ENCODE data around the gene COL18A1.

COL18A1 gene

DNA sequence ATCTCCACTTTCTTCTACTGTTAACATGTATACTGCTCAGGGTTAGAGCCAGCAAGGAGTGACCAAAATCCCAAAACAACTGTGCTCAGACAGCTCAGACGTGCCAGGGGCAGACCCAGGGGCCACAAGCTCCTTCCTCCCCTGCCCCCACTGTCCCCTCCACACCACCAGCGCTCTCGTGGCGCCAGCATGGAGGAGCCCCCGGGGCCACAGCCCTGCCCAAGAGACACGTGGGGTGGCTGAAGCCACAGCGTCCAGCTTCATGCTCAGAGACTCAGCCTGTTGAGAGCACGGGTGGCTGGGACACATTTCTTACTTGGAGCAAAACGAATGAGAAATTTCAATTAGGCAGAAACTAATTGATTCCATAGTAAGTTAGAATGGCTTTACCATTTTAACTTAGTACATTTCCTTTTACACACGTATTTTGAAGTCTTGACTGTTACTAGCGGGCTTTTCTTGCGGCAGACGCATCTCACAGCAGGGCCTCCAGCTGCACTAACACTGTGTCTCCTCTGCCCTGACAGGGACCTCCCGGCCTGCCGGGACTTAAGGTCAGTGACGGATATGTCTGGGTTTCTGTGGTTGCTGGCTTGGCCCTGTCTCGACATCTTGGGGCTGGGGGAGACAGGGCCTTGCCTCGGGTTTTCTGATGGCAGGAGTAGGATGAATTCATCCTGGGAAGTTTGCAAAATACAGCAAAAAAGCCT is 83.1 kb downstream of the COL18A1 start:
- Histone ChIP-seq H3K36me3 (ENCODE audit: control insufficient read depth in 2 of 2, insufficient read depth in 2 of 2, low read length in 2 of 2) (peaks cover 0 to 8% of the 10 kb centered on the region in 2 donors), H3K9ac (ENCODE audit: low read length in 2 of 2) (no peak overlapping the region), H3K9me3 (ENCODE audit: control insufficient read depth in 2 of 2, low read length in 2 of 2) (no peaks in the 10 kb centered on the region), H3K27me3 (ENCODE audit: control insufficient read depth in 1 of 2, insufficient read depth in 2 of 2, low read length in 2 of 2) (no peaks in the 10 kb centered on the region), H3K27ac (ENCODE audit: low read length) (no peak overlapping the region), H3K4me1 (ENCODE audit: control insufficient read depth, insufficient read depth, low read length) (no peaks in the 10 kb centered on the region), H3K4me3 (ENCODE audit: low read length in 2 of 2) (no peak overlapping the region)

DNA sequence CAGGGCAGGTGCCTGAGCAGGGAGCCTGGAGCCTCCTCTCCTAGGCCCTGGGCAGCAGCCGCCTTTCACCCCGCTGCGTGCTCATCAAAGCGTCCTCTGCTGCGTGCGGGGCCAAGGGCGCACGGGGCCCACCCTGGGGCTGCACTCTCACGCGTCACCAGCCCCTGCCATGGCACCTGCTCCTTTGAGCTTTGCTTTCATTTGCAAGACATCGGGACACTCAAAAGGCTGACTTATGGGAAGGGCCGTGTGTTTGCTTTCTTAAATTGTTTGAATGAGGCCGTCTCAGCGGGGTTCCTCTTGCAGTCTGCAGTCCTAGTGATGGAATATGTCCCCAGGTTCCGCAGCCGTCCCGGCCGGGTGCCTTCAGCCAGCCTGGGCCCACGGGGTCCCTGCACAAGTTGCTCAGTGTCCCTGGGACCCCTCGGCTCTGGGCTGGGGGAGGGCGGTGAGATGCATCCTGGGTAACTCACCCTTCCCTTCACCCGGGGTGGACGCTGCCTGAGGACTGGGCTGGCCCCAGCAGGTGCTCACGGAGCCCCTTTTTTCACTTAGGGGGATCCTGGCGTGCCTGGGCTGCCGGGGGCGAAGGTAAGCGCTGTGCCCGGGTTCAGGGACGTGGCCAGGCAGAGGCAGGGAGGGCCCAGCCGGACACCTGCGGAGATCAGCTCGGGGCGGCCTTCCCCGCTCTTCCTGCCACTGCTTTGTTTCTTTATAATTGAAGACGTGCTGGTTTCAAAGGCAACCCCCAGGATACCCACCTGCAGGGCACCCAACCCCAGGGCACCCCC is 84.2 kb downstream of the COL18A1 start:
- Histone ChIP-seq H3K9ac (ENCODE audit: low read length in 2 of 2) (no peak overlapping the region), H3K4me1 (ENCODE audit: control insufficient read depth, insufficient read depth, low read length) (no peaks in the 10 kb centered on the region), H3K4me3 (ENCODE audit: low read length in 2 of 2) (no peak overlapping the region), H3K9me3 (ENCODE audit: control insufficient read depth in 2 of 2, low read length in 2 of 2) (no peaks in the 10 kb centered on the region), H3K27me3 (ENCODE audit: control insufficient read depth in 1 of 2, insufficient read depth in 2 of 2, low read length in 2 of 2) (no peaks in the 10 kb centered on the region), H3K36me3 (ENCODE audit: control insufficient read depth in 2 of 2, insufficient read depth in 2 of 2, low read length in 2 of 2) (peaks cover 0 to 4% of the 10 kb centered on the region in 2 donors), H3K27ac (ENCODE audit: low read length) (no peak overlapping the region)

DNA sequence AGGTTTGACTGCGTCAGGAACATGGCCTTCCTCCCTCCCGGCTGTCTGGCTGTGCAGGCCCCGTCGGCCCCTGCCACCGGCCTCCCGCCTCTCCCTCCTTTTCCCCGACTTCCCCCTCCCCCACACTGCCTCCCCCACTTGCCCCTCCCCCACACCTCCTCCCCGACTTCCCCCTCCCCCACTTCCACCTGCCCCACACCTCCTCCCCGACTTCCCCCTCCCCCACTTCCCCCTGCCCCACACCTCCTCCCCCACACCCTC is 84.7 kb downstream of the COL18A1 start:
- H3K27ac ChIP-seq (ENCODE audit: low read length): no peak overlapping the region
- H3K9me3 ChIP-seq (ENCODE audit: control insufficient read depth in 2 of 2, low read length in 2 of 2): no peaks in the 10 kb centered on the region
- H3K36me3 ChIP-seq (ENCODE audit: control insufficient read depth in 2 of 2, insufficient read depth in 2 of 2, low read length in 2 of 2): no peaks in the 10 kb centered on the region
- H3K4me3 ChIP-seq (ENCODE audit: low read length in 2 of 2): no peak overlapping the region
- no peaks in the 10 kb centered on the region for H3K27me3 ChIP-seq (ENCODE audit: control insufficient read depth in 1 of 2, insufficient read depth in 2 of 2, low read length in 2 of 2)
- no peak overlapping the region for H3K9ac ChIP-seq (ENCODE audit: low read length in 2 of 2)
- H3K4me1 ChIP-seq (ENCODE audit: control insufficient read depth, insufficient read depth, low read length): no peaks in the 10 kb centered on the region

DNA sequence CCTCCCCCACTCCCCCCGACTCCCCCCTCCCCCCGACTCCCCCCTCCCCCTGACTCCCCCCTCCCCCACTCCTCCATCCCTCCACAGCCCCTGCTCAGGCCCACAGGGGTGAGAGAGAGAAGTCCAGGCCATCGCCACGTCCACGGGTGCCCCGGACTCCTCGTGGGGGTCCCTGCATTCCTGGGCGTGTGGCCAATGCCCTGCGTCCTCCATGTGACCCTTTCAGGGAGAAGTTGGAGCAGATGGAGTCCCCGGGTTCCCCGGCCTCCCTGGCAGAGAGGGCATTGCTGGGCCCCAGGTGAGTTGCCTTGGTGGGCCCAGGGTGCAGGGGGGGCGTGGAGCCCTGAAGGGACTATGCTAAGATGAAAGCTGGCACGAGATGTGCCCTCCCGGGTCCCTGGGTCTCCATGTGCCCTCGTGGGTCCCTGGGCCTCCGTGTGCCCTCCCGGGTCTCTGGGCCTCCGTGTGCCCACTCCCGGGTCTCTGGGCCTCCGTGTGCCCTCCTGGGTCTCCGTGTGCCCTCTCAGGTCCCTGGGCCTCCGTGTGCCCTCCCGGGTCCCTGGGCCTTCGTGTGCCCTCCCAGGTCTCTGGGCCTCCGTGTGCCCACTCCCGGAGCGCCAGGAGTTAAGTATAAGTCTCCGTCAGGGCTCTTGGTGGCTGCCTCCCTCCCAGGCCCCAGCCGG is 85.2 kb downstream of the COL18A1 start:
- no peaks in the 10 kb centered on the region for H3K4me1 ChIP-seq (ENCODE audit: control insufficient read depth, insufficient read depth, low read length)
- H3K27me3 ChIP-seq (ENCODE audit: control insufficient read depth in 1 of 2, insufficient read depth in 2 of 2, low read length in 2 of 2): no peaks in the 10 kb centered on the region
- no peak overlapping the region for H3K4me3 ChIP-seq (ENCODE audit: low read length in 2 of 2)
- H3K27ac ChIP-seq (ENCODE audit: low read length): no peak overlapping the region
- no peaks in the 10 kb centered on the region for H3K9me3 ChIP-seq (ENCODE audit: control insufficient read depth in 2 of 2, low read length in 2 of 2)
- no peak overlapping the region for H3K9ac ChIP-seq (ENCODE audit: low read length in 2 of 2)
- no peaks in the 10 kb centered on the region for H3K36me3 ChIP-seq (ENCODE audit: control insufficient read depth in 2 of 2, insufficient read depth in 2 of 2, low read length in 2 of 2)

DNA sequence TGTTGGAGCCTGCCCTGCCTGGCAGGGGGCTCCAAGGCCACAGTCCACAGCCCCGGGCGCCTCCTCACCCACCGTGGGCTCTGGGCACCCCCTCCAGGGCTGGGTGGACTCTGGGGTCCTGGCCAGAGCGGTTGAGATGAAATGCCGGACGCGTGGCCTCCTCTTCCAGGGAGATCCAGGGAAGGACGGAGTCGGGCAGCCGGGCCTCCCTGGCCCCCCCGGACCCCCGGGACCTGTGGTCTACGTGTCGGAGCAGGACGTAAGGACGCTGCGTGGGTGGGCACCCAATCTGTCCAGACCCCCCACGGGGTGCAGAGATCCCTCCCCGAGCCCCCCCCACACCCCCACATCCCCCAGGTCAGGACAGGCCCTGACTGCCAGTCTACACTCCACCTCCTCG is 86.1 kb downstream of the COL18A1 start:
- no peak overlapping the region for H3K4me3 ChIP-seq (ENCODE audit: low read length in 2 of 2)
- no peaks in the 10 kb centered on the region for H3K27me3 ChIP-seq (ENCODE audit: control insufficient read depth in 1 of 2, insufficient read depth in 2 of 2, low read length in 2 of 2)
- H3K9me3 ChIP-seq (ENCODE audit: control insufficient read depth in 2 of 2, low read length in 2 of 2): no peaks in the 10 kb centered on the region
- no peak overlapping the region for H3K27ac ChIP-seq (ENCODE audit: low read length)
- peaks cover 0 to 4% of the 10 kb centered on the region in 2 donors for H3K36me3 ChIP-seq (ENCODE audit: control insufficient read depth in 2 of 2, insufficient read depth in 2 of 2, low read length in 2 of 2)
- H3K4me1 ChIP-seq (ENCODE audit: control insufficient read depth, insufficient read depth, low read length): no peaks in the 10 kb centered on the region
- H3K9ac ChIP-seq (ENCODE audit: low read length in 2 of 2): no peak overlapping the region

DNA sequence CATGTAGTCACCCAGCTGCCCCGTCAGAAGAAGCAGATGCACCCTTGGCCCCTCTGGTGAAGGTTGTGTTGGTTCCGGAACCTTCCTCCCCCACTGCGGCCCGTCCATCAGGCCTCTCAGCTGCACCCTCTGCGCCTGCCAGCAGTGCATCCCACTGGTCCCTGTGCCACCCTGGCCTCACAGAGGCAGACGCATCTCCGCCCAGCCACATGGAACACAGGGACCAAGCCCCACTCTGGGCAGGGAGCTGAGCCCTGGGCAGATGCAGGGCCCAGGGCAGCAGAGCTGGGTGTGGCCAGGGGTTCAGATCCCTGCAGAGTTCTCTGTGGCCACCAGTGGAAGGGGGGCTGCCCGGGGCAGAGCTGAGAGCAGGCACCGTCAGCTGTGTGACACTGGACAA is 86.7 kb downstream of the COL18A1 start:
- no peaks in the 10 kb centered on the region for H3K27me3 ChIP-seq (ENCODE audit: control insufficient read depth in 1 of 2, insufficient read depth in 2 of 2, low read length in 2 of 2)
- H3K27ac ChIP-seq (ENCODE audit: low read length): no peak overlapping the region
- no peak overlapping the region for H3K4me3 ChIP-seq (ENCODE audit: low read length in 2 of 2)
- peaks cover 0 to 5% of the 10 kb centered on the region in 2 donors for H3K36me3 ChIP-seq (ENCODE audit: control insufficient read depth in 2 of 2, insufficient read depth in 2 of 2, low read length in 2 of 2)
- H3K9me3 ChIP-seq (ENCODE audit: control insufficient read depth in 2 of 2, low read length in 2 of 2): no peaks in the 10 kb centered on the region
- H3K9ac ChIP-seq (ENCODE audit: low read length in 2 of 2): no peak overlapping the region
- H3K4me1 ChIP-seq (ENCODE audit: control insufficient read depth, insufficient read depth, low read length): no peaks in the 10 kb centered on the region

DNA sequence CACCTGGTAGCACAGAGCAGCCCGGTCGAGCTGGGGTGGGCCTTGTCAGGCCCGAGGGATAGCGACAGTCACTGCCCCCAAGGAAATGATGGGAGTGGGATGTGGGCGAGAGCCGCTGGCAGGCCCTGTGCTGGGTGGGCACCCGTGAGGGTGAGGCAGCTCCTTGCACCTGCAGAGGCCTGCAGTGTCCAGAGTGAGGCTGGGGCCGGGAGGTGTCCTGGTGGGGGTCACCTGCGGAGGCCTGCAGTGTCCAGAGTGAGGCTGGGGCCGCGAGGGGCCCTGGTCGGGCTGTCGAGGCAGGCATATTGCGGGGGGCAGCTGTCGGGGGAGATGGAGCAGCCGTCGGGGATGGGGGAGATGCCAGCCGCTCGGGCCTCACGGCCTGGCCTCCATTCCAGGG is 87.8 kb downstream of the COL18A1 start:
- Histone ChIP-seq H3K4me3 (ENCODE audit: low read length in 2 of 2) (no peak overlapping the region), H3K27ac (ENCODE audit: low read length) (no peak overlapping the region), H3K9ac (ENCODE audit: low read length in 2 of 2) (no peak overlapping the region), H3K9me3 (ENCODE audit: control insufficient read depth in 2 of 2, low read length in 2 of 2) (no peaks in the 10 kb centered on the region), H3K36me3 (ENCODE audit: control insufficient read depth in 2 of 2, insufficient read depth in 2 of 2, low read length in 2 of 2) (peaks cover 0 to 7% of the 10 kb centered on the region in 2 donors), H3K4me1 (ENCODE audit: control insufficient read depth, insufficient read depth, low read length) (no peaks in the 10 kb centered on the region), H3K27me3 (ENCODE audit: control insufficient read depth in 1 of 2, insufficient read depth in 2 of 2, low read length in 2 of 2) (peaks cover 0 to under 1% of the 10 kb centered on the region in 2 donors)

DNA sequence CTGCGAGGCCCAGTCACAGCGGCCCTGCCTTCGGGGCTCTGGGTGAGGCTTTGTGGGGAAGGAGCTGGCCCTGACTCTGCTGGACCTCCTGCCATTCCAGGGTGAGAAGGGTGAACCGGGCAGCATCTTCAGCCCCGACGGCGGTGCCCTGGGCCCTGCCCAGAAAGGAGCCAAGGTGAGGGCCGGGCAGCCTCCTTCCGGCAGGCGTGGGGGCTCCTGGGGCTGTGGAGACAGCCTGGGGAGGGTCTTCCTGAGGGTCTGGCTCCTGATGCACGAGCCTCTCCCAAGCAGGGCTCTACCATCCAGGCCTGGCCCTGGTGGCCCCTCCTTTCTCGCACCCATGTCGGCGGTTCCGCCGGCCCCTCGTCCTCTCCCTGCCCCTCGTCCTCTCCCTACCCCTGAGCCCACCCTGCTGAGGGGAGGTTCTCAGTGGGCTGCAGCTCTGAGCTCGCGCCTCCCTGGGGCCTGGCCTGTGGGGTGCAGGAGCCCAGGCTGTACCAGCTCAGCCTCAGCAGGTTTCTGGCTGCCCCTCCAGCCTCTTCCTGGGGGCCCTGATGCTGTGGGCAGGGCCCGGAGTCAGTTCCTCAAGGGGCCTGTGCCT is 88.5 kb downstream of the COL18A1 start:
- Histone ChIP-seq H3K27me3 (ENCODE audit: control insufficient read depth in 1 of 2, insufficient read depth in 2 of 2, low read length in 2 of 2) (peaks cover 0 to 2% of the 10 kb centered on the region in 2 donors), H3K9me3 (ENCODE audit: control insufficient read depth in 2 of 2, low read length in 2 of 2) (no peaks in the 10 kb centered on the region), H3K27ac (ENCODE audit: low read length) (no peak overlapping the region), H3K9ac (ENCODE audit: low read length in 2 of 2) (no peak overlapping the region), H3K4me1 (ENCODE audit: control insufficient read depth, insufficient read depth, low read length) (no peaks in the 10 kb centered on the region), H3K4me3 (ENCODE audit: low read length in 2 of 2) (no peak overlapping the region), H3K36me3 (ENCODE audit: control insufficient read depth in 2 of 2, insufficient read depth in 2 of 2, low read length in 2 of 2) (peaks cover 0 to 8% of the 10 kb centered on the region in 2 donors)

DNA sequence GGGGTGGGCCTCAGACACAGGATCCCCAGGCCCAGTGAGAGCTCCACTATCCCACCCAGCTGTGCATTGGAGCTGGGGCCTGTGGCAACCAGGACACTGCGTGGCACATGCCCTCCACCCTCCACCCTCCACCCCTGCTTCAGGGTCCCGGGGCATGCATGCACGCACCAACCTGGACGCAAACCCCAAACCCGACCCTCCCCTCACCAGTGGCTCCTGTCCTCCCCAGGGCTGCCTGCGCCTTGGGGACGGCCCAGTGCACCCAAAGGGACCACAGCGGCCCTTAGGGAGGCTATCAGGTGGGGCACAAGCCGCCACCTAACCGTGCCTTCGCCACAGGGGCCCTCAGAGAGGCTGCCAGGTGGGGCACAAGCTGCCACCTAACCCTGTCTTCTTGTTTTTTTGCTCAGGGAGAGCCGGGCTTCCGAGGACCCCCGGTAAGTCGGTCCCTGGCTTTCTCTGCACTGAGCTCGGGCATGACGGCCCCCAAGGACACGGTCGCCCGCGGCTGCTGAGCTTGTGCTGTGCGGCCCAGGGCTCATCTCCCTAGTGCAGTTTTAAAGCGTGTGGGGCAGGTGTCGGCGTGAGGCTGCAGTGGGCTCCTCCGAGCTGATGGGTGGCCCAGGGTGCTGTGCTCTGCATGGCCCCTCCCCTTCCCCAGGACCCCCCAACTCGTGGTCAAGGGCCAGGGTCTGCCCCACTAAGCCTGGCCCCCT is 89.3 kb downstream of the COL18A1 start:
- Histone ChIP-seq H3K9me3 (ENCODE audit: control insufficient read depth in 2 of 2, low read length in 2 of 2) (no peaks in the 10 kb centered on the region), H3K27me3 (ENCODE audit: control insufficient read depth in 1 of 2, insufficient read depth in 2 of 2, low read length in 2 of 2) (peaks cover 0 to 2% of the 10 kb centered on the region in 2 donors), H3K27ac (ENCODE audit: low read length) (no peak overlapping the region), H3K4me1 (ENCODE audit: control insufficient read depth, insufficient read depth, low read length) (no peaks in the 10 kb centered on the region), H3K9ac (ENCODE audit: low read length in 2 of 2) (no peak overlapping the region), H3K36me3 (ENCODE audit: control insufficient read depth in 2 of 2, insufficient read depth in 2 of 2, low read length in 2 of 2) (peaks cover 0 to 9% of the 10 kb centered on the region in 2 donors), H3K4me3 (ENCODE audit: low read length in 2 of 2) (no peak overlapping the region)

All from stomach smooth muscle (tissue), 2 donors.